Measurements from ENCODE around the gene PTPN18.
"Not testable (repeated sequence)": the region's sequence is repeated elsewhere in the genome, so short reads cannot be mapped to it uniquely, and the experiment has no call there.

The PTPN18 gene

GRCh38 chr2:130355578-130356431 lies at the start of gene PTPN18:
TSS of gene PTPN18 (plus strand) at chr2:130356056. CDS start at chr2:130356108, 52 bp downstream.
- peak; percentile 79 for DNase-seq

GRCh38 chr2:130307850-130308249 lies 48.0 kb upstream of the PTPN18 start:
- DNase-seq = no peak

- no peak for DNase-seq
Measured at GRCh38 chr2:130310881-130311280, 45.0 kb upstream of the PTPN18 start.

- no peak for DNase-seq
Measured at GRCh38 chr2:130313812-130314334, 42.0 kb upstream of the PTPN18 start.

GRCh38 chr2:130314377-130314776 lies 41.5 kb upstream of the PTPN18 start:
- no peak for DNase-seq

DNA sequence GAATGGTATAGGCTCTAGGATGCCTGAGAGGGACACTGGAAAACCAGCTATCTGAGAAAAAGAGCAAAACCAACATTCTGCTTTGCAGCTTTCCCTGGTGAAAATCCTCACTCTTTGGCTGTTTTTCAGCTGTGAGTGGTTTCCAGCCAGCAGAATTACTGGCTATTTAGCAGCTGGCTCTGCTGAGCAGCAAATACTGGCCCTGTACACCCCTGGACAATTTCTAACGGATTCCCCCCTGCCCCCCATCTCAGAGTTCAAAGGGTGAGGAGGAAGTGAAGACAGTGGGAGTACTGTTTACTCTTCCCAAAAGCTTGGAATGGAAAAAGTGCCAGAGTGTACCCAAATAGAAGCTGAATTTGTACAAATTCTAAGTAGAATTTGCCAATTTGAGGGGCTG lies 39.3 kb upstream of the PTPN18 start:
- no peak for DNase-seq

GRCh38 chr2:130318906-130319305 lies 37.0 kb upstream of the PTPN18 start:
- DNase-seq = no peak

DNA sequence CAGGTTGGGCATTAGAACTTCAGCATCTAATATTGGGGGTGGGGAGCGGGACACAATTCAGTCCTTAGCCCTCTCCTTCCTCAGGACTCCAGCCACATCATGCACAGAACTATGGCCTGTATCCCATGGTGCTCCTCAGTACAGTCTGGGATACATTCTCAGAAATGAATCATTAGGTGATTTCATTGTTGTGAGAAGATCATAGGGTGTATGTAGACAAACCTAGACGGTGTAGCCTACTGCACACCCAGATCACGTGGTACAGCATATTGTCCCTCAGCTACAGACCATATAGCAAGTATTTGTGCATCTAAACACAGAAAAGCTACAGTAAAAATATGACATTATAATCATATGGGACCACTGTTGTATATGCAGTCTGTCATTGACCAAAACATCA lies 36.3 kb upstream of the PTPN18 start:
- DNase-seq = no peak

DNA sequence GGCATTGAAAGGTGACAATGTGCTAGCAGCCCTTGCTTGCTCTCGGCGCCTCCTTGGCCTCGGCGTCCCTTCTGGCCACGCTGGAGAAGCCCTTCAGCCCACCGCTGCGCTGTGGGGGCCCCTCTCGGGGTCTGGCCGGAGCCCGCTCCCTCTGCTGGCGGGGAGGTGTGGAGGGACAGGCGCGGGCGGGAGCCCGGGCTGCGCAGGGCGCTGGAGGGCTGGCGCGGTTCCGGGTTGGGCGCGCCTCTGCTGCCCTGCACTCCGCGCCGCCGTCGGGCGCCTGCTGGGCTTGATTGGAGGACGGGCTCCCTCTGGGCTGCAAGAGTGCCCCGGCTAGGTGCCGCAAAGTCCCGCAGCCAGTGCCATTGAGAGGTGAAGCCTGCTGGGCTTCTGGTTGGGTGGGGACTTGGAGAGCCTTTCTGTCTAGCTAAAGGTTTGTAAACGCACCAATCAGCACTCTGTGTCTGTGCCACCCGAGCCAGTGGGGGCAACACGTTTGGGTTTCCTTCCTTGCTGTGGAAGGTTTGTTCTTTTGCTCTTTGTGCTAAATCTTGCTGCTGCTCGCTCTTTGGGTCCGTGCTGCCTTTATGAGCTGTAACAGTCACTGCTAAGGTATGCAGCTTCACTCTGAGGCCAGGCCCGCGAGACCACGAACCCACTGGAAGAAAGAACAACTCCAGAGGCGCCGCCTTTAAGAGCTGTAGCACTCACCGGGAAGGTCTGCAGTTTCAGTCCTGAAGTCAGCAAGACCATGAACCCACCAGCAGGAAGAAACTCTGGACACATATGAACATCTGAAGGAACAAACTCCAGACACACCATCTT lies 27.9 kb upstream of the PTPN18 start:
- DNase-seq = peak; percentile 15

DNA sequence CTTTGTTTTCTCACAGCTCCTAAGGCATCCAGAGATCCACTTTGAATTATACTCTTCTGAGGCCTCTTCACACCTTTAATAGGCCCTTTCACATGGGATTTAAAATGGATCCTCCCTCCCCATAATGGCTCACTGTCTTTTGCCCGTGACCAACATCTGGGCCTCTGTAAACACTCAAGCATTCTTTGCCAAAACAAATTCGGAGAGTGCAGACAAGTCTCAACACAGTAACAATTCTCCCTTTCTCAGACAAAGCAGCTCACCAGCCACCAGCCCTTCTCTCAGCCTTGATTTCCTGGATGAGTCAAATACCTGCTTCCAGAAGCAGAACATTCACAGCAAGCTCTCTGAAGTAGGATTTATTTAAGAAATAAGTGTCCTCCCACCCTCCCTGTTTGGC lies 27.1 kb upstream of the PTPN18 start:
- DNase-seq = peak; percentile 82

GRCh38 chr2:130332271-130333073 lies 23.4 kb upstream of the PTPN18 start:
- DNase-seq = peak; percentile 64

DNA sequence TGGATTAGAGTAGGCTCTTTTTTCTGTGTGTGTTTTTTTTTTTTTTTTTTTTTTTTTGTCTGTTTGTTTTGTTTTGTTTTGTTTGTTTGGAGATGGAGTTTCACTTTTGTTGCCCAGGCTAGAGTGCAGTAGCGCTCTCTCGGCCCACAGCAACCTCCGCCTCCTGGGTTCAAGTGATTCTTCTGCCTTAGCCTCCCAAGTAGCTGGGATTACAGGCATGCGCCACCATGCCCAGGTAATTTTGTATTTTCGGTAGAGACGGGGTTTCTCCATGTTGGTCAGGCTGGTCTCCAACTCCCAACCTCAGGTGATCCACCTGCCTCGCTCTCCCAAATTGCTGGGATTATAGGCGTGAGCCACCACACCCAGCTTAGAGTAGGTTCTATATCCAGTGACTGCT lies 22.6 kb upstream of the PTPN18 start:
- DNase-seq = not testable (repeated sequence)

- DNase-seq = no peak
Measured at GRCh38 chr2:130334026-130334425, 21.8 kb upstream of the PTPN18 start.

- DNase-seq = no peak
Measured at GRCh38 chr2:130335226-130335625, 20.6 kb upstream of the PTPN18 start.

- DNase-seq = no peak
Measured at GRCh38 chr2:130336150-130336876, 19.5 kb upstream of the PTPN18 start.

- DNase-seq = no peak
Measured at GRCh38 chr2:130336877-130337734, 18.8 kb upstream of the PTPN18 start.

- no peak for DNase-seq
Measured at GRCh38 chr2:130337735-130338325, 18.0 kb upstream of the PTPN18 start.

- no peak for DNase-seq
Measured at GRCh38 chr2:130338793-130339345, 17.0 kb upstream of the PTPN18 start.

- DNase-seq = no peak
Measured at GRCh38 chr2:130339885-130340745, 15.7 kb upstream of the PTPN18 start.
